ENCODE data around the gene SELENOW.
A peak's percentile ranks its signal among the peaks of the same experiment; 100 is the strongest.
"Not testable (repeated sequence)": the region's sequence is repeated elsewhere in the genome, so short reads cannot be mapped to it uniquely, and the experiment has no call there.

Gene SELENOW

DNA sequence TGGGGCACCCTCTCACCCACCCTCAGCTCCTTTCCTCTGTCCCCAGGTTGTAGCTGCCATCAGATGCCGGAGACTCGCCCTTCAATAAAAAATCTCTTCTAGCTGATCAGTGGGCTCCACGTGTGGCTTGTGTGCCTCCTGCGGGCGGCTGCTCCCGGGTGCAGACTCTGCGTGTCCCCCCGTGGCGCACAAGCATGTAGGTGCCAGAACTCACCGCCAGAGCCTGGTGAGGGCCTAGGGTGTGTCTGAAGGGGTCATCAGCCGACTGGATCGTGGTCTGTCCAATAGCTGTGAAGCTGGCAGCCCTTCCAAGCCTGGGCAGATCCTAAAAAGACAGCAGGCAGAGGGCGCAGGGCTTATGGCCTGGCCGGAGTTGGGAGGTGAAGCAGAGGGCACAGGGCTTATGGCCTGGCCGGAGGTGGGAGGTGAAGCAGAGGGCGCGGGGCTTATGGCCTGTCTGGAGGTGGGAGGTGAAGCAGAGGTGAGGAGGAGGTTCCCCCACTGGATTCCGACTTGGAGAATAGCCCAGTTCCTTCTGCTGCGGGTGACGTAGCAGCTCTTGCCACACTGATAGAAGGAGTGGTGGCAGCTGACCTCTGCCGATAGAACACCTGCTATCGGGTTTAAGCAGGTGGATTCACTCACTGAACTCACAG lies 21.4 kb upstream of the SELENOW start:
- no peak for DNase-seq (ENCODE audit: low spot score)

DNA sequence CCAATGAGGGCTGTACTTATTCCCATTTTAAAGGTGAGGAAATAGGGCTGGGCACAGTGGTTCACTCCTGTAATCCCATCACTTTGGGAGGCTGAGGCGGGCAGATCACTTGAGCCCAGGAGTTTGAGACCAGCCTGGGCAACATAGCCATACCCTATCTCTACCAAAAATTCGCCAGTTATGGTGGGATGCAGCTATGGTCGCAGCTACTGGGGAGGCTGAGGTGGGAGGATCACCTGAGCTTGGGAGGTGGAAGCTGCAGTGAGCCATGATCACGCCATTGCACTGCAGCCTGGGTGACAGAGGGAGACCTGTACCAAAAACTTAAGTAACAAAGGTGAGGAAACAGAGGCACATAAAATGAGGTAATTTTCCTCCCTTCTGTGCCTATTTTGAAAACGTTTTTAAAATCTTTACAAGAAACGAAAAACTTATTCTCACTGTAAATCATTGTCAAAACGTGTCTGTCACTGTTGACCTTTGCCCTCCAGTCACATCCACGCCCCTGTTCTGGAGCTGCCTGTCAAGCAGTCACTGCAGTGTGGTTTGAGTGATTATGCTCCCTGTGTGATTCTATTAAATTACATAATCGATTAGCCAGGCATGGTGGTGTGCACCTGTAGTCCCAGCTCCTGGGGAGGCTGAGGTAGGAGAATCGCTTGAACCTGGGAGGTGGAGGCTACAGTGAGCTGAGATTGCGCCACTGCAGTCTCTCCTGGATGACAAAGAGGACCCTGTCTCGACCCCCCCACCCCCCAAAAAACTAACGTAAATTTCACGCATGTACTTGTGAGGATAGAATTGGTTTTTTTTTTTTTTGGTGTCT lies 20.7 kb upstream of the SELENOW start:
- no peak for DNase-seq (ENCODE audit: low spot score)

DNA sequence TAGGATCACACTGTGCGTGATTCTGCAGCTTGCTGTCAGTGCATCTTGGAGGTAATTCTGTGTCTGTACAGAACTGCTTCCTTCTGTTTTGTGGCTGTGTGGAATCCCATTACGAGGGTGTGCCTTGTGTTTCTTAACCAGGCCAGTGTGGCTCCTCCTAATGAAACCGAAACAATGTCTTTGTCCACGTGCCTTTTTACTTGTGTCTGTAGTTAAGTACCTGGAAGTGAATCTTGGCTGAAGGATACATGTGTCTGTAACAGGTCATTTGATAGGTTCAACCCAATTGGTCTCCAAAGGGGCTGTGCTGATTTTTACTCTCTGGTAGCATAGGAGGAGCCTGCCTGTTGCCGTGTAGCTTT lies 20.1 kb upstream of the SELENOW start:
- DNase-seq (ENCODE audit: low spot score): no peak

DNA sequence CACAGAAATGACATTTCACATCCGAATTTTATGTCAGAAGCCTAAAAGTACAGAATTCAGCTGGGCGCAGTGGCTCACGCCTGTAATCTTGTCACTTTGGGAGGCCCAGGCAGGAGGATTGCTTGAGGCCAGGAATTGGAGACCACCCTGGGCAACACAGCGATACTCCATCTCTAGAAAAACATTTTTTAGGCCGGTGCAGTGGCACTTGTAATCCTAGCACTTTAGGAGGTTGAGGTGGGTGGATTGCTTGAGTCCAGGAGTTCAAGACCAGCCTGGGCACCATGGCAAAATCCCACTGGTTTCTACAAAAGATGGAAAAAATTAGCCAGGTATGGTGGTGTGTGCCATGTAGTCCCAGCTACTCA lies 17.9 kb upstream of the SELENOW start:
- no peak for DNase-seq (ENCODE audit: low spot score)

DNA sequence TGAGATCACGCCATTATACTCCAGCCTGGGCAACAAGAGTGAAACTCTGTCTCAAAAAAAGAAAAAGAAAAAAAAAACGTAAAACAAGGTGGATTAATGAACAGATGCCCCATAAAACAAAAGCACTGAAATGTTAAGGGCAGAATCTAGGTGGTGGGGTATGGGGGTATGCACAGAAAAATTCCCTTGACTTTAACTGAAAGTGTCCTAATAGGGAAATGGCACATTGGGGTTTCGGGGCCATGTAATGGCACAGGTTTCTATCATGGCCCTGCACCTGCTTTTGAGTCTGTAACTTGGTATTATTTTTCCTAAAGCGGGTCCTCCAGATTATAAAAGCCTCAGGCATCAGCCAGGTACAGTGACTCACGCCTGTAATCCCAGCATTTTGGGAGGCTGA lies 16.9 kb upstream of the SELENOW start:
- no peak for DNase-seq (ENCODE audit: low spot score)

DNA sequence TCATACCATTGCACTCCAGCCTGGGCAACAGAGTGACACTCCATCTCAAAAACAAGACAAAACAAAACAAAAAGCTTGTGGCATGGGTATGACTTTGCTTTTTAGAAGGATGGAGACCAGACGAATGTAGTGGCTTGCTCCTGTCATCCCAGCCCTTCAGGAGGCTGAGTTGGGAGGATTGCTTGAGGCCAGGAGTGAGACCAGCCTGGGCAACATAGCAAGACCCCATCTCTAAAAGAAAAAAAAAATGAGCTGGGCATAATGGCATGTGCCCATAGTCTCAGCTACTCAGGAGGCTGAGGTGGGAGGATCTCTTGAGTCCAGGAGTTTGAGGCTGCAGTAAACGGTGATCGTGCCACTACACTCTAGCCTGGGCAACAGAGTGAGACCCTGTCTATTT lies 16.4 kb upstream of the SELENOW start:
- no peak for DNase-seq (ENCODE audit: low spot score)

DNA sequence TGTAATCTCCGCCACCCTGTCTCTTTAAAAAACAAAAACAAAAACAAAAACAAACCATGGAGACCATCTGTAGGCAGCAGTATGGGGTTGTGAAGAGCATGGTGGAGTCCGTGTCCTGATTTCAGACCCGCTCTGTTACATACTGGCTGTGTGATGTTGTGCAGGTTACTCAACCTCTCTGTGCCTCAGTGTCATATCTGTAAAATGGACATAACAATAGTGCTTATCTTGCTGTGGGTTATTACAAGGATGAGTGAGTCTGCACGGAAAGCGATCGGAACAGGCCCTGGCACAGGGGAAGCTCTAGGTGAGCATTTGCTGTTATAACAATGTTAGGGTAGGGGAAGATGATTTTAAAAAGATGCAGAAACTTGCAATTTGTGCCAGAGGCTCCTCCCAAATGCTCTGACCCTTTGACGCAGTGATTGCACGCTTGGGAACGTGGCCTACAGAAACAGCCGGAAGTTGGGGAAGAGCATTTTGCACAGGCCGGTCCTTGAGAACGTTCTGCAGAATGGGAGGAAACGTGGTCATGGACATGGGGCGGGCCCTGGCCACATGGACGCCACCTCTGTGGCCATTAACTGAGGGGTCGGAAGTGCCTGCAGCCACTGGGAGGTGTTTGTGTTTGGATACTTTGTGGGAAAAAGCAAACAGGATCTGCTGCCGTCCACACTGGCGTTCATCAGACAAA lies 15.7 kb upstream of the SELENOW start:
- no peak for DNase-seq (ENCODE audit: low spot score)

DNA sequence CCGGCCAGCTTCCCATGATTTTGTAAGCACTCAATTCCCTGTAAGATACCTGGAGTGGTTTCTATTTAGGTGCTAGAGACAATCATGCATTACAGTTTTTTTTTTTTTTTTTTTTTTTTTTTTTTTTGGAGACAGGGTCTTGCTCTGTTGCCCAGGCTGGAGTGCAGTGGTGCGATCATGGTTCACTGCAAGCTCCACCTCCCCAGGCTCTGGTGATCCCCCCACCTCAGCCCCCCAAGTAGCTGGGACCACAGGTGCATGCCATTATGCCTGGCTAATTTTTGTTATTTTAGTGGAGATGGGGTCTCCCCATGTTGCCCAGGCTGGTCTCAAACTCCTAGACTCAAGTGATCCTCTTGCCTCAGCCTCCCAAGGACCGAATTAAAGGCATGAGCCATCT lies 13.8 kb upstream of the SELENOW start:
- DNase-seq (ENCODE audit: low spot score): not testable (repeated sequence)

DNA sequence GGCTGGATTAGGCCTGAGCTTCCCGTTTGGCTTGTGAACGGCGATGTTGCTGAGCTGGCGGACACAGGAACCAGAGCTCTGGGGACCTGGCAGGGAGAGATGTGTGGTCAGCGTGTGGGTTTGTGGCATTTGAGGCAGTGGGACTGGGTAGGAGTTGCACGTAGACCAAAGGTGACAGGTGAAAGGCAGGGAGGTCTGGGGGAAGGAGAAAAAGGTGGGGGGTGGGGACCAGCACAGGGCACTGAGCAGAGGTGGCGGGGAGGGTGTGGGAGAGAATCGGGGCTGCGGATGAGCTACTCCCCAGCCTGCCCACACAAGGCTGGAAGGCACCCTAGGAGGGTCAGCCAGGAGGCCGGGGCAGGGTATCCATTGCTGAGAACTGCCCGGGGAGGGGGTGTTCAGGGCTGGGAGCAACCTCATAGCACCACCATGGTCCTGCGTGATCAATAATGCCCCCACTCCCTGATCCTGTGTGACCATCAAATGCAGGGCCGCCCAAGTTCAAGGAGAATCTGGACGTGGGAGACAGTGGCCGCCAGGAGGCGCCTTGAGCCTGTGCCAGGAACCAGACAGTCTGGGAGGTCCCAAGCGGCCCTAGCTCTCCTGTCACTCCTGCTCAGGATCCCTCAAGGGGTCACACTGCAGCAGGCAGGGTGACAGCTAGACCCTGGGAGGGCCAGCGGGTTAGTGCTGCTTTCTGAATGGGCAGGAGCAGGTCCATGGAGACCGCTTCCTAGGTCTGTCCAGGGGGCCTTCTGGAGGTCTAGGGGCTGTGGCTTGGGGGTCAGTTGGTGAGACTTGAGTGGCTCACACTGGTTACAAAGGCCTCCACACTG lies 12.8 kb upstream of the SELENOW start:
- DNase-seq (ENCODE audit: low spot score): peak; percentile 68

DNA sequence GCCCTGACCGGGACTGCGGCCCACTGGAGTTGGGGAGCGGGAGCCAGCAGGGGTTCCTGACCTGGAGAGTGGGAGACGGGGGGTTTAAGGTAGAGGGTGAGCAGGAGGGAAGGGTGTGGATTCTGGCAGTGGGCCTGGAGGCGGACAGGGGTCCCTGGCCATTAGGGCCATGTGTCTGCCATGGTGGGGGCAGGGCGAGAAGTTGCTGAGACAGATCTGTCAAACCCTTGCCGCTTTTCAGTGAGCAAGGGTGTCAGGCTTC lies 12.2 kb upstream of the SELENOW start:
- no peak for DNase-seq (ENCODE audit: low spot score)

DNA sequence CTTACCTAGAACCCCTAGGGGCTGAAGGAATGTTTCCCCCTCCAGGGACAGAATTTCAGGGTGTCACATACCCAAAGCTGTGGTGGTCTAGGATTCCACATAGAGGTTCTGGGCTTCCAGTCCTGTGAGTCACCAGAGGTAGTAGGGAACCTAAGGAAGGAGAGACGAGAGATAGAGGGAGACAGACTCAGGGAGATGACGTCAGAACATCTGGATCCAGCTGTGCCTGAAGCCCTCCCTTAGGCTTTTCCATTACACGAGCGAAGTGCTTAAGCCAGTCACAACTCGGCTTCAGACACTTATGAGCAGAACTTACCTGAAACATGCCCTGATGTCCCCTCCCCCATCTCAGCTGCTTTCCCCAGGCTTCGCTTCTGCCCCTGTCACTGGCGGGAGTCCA lies 11.8 kb upstream of the SELENOW start:
- no peak for DNase-seq (ENCODE audit: low spot score)

DNA sequence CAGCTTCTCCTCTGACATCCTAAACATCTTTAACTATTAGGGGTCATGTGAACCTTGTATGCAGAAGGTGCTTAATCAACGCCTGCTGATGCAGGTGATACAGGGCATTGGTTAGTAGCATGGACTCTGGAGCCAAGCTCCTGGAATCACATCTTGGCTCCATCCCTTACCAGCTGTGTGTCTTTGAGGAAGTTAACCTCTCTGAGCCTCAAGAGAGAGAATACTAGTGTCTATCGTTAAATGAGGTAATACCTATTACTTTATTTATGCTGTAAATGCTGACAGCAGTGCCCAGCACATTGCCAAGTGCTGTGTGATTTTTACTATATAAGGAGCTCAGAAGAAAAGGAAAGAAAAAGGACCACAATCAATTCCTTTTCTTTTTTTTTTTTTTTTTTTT lies 11.2 kb upstream of the SELENOW start:
- no peak for DNase-seq (ENCODE audit: low spot score)

DNA sequence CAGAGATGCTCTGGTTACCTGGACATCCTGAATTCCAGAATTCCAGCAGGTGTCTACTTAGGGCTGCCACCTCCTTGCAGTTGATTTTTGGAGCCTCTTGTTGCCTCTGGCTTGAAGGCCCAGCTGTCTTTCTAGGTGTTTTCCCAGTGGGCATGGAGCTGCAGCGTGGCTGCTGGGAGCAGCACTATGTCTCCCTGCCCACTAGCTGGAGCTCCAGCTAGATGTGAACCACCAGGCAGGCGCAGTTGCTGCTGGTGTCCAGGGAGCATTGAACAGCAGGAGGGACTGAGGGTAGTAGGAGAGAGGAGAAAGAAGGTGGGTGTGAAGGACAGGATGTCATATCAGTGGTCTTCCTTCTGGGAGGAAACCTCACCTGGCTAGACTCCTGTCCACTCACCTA lies 9.9 kb upstream of the SELENOW start:
- DNase-seq (ENCODE audit: low spot score): no peak

DNA sequence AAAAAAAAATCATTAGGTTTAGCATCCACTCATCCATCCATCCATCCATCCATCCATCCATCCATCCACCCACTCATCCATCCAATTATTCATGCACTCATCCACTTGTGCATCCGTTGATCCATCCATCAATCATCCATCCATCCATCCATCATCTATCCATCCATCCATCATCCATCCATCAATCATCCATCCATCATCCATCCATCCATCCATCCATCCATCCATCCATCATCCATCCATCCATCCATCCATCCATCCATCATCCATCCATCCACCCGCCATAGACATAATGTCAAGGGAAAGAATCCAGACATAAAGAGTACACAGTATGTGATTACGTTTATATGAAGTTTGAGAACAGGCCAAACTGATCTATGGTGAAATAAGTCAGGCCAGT lies 9.0 kb upstream of the SELENOW start:
- no peak for DNase-seq (ENCODE audit: low spot score)

DNA sequence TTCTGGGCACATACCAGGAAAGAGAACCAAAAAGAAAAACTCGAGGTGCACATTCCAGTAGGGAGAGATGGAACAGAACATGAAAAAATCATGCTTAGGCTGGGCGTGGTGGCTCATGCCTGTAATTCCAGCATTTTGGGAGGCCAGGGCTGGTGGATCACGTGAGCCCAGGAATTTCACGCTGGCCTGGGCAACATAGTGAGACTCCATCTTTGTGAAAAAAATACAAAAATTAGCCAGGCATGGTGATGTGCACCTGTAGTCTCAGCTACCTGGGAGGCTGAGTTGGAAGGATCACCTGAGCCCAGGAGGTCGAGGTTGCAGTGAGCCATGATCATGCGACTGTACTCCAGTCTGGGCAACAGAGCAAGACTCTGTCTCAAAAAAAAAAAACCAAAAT lies 7.2 kb upstream of the SELENOW start:
- not testable (repeated sequence) for DNase-seq (ENCODE audit: low spot score)

DNA sequence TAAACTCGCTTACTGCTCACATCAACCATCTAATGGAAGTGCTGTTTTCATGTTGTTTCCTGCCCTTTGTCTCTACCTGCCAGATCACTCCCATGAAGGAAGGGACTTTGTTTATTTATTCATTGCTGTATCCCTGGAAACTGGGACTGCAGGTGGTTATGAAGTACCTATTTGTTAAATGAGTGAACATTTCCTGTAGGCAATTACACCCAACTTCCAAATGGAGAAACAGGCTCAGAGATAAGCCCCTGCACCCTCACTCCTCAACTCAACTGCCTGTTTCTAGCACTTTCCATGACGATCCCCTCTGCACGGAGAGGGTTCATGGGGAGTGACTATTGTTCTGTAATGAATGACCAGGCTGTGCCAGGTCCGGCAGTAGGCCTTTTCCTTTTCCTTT lies 1.9 kb upstream of the SELENOW start:
- DNase-seq (ENCODE audit: low spot score): peak; percentile 69

DNA sequence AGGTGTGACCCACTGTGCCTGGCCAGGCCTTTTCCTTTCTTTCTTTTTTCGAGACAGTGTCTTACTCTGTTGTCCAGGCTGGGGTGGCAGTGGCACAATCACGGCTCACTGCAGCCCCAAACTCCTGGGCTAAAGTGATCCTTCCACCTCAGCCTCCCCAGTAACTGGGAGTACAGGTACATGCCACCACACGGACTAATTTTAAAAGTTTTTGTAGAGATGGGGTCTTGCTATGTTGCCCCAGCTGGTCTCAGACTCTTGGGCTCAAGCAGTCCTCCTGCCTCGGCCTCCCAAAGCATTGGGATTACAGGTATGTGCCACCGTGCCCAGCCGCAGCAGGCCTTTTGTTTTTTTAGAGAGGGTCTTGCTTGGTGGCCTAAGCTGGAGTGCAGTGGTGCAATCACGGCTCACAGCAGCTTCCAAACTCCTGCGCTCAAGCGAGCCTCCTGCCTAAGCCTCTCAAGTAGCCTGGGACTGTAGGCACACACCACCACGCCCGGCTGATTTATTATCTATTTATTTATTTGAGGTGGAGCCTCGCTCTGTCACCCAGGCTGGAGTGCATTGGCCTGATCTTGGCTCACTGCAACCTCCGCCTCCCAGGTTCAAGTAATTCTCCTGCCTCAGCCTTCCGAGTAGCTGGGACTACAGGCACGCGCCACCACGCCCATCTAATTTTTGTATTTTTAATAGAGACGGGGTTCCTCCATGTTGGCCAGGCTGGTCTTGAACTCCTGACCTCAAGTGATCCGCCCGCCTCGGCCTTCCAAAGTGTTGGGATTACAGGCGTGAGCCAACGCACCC lies 1.1 kb upstream of the SELENOW start:
- not testable (repeated sequence) for DNase-seq (ENCODE audit: low spot score)

DNA sequence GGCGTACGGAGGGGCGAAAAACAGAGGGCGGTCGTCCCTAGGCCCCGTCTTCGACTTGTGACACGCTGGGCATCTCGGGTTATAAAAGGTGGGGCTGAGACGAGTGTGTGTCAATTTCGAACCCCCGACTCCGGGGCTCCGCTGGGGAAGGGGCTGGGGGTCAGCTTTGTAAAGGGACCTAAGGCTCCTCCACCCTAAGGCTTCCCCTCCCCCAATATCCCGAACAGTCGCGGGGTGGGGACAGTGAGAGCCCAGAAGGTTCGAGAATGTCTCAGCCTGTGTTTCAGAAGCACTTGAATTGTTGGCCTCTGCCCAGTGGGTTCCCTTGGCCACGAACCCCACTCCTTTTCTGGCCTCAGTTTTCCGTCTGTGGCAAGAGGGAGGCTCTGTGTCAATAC lies 450 bp downstream of the SELENOW start:
- DNase-seq (ENCODE audit: low spot score): no peak

DNA sequence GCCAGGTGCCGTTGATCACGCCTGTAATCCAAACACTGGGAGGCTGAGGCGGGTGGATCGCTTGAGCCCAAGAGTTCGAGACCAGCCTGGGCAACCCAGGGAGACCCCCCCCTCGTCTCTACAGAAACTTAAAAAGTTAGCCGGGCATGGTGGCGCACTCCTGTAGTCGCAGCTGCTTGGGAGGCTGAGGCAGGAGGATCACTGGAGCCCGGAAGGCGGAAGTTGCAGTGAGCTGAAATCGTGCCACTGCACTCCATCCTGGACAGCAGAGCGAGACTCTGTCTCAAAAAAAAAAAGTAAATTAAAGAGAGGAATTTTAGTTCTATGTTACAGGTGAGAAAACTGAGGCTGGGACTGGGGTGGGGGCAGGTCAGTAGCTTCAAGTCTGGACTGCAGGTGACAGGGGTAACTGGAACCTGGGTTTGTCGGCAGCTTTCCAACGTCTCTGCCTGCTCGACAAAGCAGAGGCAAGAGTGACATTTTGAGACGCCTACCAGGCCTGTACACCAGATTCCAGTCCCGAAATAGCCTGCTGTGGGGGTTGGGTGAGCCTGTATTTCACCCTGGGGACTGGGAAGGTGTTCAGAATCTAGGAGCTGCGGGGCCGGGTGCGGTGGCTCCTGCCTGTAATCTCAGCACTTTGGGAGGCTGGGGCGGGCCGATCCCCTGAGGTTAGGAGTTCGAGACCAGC lies 1.2 kb downstream of the SELENOW start:
- DNase-seq (ENCODE audit: low spot score): no peak

DNA sequence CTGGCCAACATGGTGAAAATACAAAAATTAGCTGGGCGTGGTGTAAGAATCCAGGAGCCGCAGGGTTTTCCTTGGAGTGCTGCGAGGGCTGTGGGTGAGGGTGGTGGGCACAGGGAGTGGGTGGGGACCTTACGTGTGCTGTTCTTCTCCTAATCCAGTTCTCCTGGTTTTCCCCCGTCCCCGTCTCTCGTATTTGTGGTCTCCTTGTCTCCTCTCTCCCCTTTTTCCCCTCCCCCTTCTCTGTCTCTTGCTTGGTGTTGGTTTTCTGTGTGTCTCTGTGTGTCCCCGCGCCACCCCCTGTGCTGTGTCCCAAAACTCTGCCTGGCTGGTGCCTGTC lies 1.7 kb downstream of the SELENOW start:
- no peak for DNase-seq (ENCODE audit: low spot score)

DNA sequence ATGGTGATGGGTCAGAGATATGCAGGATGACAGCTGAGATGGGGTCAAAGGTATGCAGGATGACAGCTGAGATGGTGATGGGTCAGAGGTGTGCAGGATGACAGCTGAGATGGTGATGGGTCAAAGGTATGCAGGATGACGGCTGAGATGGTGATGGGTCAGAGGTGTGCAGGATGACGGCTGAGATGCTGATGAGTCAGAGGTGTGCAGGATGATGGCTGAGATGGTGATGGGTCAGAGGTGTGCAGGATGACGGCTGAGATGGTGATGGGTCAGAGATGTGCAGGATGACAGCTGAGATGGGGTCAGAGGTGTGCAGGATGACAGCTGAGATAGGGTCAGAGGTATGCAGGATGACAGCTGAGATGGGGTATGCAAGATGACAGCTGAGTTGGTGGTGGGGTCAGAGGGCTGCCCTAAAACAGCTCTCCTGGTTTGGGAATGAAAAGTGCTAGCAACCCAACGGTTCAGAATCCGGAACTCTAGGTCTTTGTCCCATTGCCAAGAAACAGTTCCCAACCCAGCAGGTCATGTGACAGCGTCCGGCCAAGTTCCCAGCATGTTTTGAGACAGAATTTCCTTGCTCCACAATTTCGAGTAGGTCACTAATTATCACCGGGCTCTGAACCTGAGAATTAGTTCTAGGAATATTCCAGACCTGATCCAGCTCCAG lies 3.2 kb downstream of the SELENOW start:
- no peak for DNase-seq (ENCODE audit: low spot score)

All from SW480 (cell line).